Measurements from ENCODE around the gene NFIB.

DNA sequence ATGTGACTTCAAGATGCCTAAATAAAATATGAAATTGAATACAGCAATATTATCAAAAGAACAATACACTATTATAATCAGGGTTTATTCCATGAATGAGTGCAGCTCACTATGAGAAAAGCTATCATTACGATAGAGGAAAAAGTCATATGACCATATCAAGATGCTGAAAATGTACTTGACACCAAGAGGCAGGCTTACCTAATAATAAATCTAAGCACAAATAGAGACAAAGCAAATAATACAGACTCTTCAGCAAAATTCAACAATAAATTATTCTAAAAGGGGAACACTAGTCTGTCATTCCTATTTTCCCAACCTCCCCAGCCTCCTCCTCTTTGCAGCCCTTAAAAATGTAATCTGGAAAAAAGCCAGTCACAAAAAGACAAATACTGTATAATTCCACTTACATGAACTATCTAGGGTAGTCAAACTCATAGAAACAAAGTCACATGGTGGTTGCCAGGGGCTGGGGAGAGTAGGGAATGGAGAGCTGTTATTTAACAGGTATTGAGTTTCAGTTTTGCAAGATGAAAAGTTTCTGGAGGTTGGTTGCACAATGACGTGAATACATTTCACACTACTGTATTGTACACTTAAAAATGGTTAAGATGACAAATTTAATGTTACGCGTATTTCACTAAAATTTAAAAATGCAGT is 148.4 kb downstream of the NFIB start:
- no peak for TF ChIP-seq SP1 (IDR thresholded peaks at IDR 0.05)
- TF ChIP-seq LEF1 (IDR thresholded peaks at IDR 0.05; ENCODE audit: borderline replicate concordance) = no peak
- TF ChIP-seq FOXM1 (IDR thresholded peaks at IDR 0.05; ENCODE audit: borderline replicate concordance) = no peak
- TF ChIP-seq ZNF384 (IDR thresholded peaks at IDR 0.05) = no peak
- no peak for TF ChIP-seq SUZ12 (IDR thresholded peaks at IDR 0.05)
- TF ChIP-seq BHLHE40 (IDR thresholded peaks at IDR 0.05; ENCODE audit: borderline replicate concordance) = no peak
- TF ChIP-seq FOXA1 (IDR thresholded peaks at IDR 0.05) = no peak

Data from HEK293T (cell line).